Measurements from ENCODE around the gene CDIPT. TPM values are rescaled to one million over a fixed set of nuclear protein-coding genes. Genes with fewer than 3 reads are reported as not detected.

CDIPT gene
- total and polyA plus RNA-seq, 2 of the 13 experiments (the other 11 are each of a cell fraction or from before 2014, with no cell fraction given): 54.9 to 97.5 TPM

DNA sequence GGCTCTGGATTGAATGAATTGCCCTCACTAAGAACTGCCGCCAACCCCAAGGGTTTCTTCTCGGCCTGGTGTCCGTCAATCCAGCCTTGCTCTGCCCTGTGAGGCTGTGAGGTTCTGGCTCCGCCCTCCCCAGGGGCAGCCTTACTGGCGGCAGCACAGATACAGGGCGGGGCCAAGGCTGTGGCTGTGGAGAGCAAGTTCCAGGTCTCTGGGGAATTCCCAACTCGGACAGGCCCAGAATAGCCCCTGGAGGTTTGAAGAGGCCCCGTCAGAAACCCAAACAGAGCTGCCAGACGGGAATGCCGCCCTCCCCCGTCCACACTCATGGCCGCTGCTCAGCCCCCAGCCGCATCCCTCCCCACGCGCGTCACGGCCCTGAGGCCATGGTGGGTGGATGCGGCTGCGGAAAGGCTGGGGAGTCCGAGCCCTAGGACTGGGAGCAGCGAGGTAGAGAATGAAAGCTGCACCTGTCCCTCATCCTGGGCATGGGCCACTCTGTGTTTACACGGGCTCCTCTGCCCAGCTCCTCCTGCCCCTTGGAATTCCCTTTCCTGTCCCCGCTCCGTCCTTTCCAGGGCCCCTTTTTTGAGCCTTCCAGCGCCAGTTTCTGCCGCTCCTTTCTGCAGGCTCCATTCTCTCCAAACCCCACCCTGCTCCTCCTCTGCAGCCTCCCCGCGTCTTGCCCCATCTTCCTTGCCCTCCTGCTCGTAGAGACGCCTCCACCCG lies 51.7 kb downstream of the CDIPT start (continued):
- TF ChIP-seq, protein P1, sequence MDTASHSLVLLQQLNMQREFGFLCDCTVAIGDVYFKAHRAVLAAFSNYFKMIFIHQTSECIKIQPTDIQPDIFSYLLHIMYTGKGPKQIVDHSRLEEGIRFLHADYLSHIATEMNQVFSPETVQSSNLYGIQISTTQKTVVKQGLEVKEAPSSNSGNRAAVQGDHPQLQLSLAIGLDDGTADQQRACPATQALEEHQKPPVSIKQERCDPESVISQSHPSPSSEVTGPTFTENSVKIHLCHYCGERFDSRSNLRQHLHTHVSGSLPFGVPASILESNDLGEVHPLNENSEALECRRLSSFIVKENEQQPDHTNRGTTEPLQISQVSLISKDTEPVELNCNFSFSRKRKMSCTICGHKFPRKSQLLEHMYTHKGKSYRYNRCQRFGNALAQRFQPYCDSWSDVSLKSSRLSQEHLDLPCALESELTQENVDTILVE (CRISPR knock-in tag; IDR thresholded peaks at IDR 0.05): 0 out of 2 replicates have a peak, but pooled peaks have one; percentile 53
- no peak for TF ChIP-seq TRIM22 (IDR thresholded peaks at IDR 0.05)
- TF ChIP-seq PHF5A (CRISPR knock-in tag; IDR thresholded peaks at IDR 0.05; ENCODE audit: low read depth, unreplicated experiment): peak; percentile 92
- TF ChIP-seq, protein P2, sequence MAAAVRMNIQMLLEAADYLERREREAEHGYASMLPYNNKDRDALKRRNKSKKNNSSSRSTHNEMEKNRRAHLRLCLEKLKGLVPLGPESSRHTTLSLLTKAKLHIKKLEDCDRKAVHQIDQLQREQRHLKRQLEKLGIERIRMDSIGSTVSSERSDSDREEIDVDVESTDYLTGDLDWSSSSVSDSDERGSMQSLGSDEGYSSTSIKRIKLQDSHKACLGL (CRISPR knock-in tag; IDR thresholded peaks at IDR 0.05): peak; percentile 15; the same call in 1 of the 2 replicates
- TF ChIP-seq, protein P3, sequence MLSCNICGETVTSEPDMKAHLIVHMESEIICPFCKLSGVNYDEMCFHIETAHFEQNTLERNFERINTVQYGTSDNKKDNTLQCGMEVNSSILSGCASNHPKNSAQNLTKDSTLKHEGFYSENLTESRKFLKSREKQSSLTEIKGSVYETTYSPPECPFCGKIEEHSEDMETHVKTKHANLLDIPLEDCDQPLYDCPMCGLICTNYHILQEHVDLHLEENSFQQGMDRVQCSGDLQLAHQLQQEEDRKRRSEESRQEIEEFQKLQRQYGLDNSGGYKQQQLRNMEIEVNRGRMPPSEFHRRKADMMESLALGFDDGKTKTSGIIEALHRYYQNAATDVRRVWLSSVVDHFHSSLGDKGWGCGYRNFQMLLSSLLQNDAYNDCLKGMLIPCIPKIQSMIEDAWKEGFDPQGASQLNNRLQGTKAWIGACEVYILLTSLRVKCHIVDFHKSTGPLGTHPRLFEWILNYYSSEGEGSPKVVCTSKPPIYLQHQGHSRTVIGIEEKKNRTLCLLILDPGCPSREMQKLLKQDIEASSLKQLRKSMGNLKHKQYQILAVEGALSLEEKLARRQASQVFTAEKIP (CRISPR knock-in tag; IDR thresholded peaks at IDR 0.05; ENCODE audit: borderline replicate concordance): no peak
- TF ChIP-seq GATAD2A (CRISPR knock-in tag; IDR thresholded peaks at IDR 0.05): peak; percentile 41; the same call in 1 of the 2 replicates
- TF ChIP-seq ZNF343 (CRISPR knock-in tag; IDR thresholded peaks at IDR 0.05): peak; percentile 60; the same call in 1 of the 2 replicates
- no peak for TF ChIP-seq CCDC6 (CRISPR knock-in tag; IDR thresholded peaks at IDR 0.05)
- TF ChIP-seq GZF1 (CRISPR knock-in tag; IDR thresholded peaks at IDR 0.05): 0 out of 2 replicates have a peak, but pooled peaks have one; percentile 59
- peak; percentile 69 for TF ChIP-seq ZEB1 (IDR thresholded peaks at IDR 0.05; ENCODE audit: insufficient replicate concordance, low read depth)
- 0 out of 2 replicates have a peak, but pooled peaks have one; percentile 15 for TF ChIP-seq ZNF512 (CRISPR knock-in tag; IDR thresholded peaks at IDR 0.05)
- TF ChIP-seq, protein P4, sequence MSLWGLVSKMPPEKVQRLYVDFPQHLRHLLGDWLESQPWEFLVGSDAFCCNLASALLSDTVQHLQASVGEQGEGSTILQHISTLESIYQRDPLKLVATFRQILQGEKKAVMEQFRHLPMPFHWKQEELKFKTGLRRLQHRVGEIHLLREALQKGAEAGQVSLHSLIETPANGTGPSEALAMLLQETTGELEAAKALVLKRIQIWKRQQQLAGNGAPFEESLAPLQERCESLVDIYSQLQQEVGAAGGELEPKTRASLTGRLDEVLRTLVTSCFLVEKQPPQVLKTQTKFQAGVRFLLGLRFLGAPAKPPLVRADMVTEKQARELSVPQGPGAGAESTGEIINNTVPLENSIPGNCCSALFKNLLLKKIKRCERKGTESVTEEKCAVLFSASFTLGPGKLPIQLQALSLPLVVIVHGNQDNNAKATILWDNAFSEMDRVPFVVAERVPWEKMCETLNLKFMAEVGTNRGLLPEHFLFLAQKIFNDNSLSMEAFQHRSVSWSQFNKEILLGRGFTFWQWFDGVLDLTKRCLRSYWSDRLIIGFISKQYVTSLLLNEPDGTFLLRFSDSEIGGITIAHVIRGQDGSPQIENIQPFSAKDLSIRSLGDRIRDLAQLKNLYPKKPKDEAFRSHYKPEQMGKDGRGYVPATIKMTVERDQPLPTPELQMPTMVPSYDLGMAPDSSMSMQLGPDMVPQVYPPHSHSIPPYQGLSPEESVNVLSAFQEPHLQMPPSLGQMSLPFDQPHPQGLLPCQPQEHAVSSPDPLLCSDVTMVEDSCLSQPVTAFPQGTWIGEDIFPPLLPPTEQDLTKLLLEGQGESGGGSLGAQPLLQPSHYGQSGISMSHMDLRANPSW (CRISPR knock-in tag; IDR thresholded peaks at IDR 0.05; ENCODE audit: borderline replicate concordance): 0 out of 2 replicates have a peak, but pooled peaks have one; percentile 44
- TF ChIP-seq ZKSCAN1 (IDR thresholded peaks at IDR 0.05; ENCODE audit: low read length): no peak
- peak; percentile 60; the same call in 1 of the 2 replicates for TF ChIP-seq ZBTB7B (CRISPR knock-in tag; IDR thresholded peaks at IDR 0.05)
- no peak for TF ChIP-seq RAD51 (IDR thresholded peaks at IDR 0.05; ENCODE audit: borderline replicate concordance)
- peak; percentile 54 for TF ChIP-seq ZBTB14 (CRISPR knock-in tag; IDR thresholded peaks at IDR 0.05)
- TF ChIP-seq XRCC5 (optimal IDR thresholded peaks at IDR 0.05; ENCODE audit: low read length): peak; percentile 71
- TF ChIP-seq RNF2 (conservative IDR thresholded peaks at IDR 0.05; ENCODE audit: low read depth): no peak
